Endodermal cell (in vitro differentiated cells): ENCODE data around the gene AGFG1. TPM values are rescaled to one million over a fixed set of nuclear protein-coding genes. Genes with fewer than 3 reads are reported as not detected.

Source experiments
- DNase-seq: peaks from one replicate; pipeline ENCODE4 v3.0.0-alpha.2; 2017
- H3K27ac ChIP-seq: 2 replicates; pipeline ENCODE4 v1.5.1; 2013; ENCODE audit warnings: mild to moderate bottlenecking, low read depth, low read length, moderate library complexity
- H3K27me3 ChIP-seq: 2 replicates; pipeline ENCODE4 v1.6.1; 2013; ENCODE audit warnings: mild to moderate bottlenecking, low read length, moderate library complexity; ENCODE audit not compliant: insufficient read depth, control insufficient read depth, poor library complexity, severe bottlenecking
- H3K36me3 ChIP-seq: 2 replicates; pipeline ENCODE4 v1.7.0; 2013; ENCODE audit warnings: mild to moderate bottlenecking, low read length, moderate library complexity; ENCODE audit not compliant: control insufficient read depth, insufficient read depth
- H3K4me1 ChIP-seq: one replicate; pipeline ENCODE4 v1.7.0; 2013; ENCODE audit warnings: low read length; ENCODE audit not compliant: control insufficient read depth, insufficient read depth
- H3K4me3 ChIP-seq: 2 replicates; pipeline ENCODE4 v1.5.1; 2013; ENCODE audit warnings: mild to moderate bottlenecking, low read length, moderate library complexity
- H3K9ac ChIP-seq: 2 replicates; pipeline ENCODE4 v1.6.1; 2013; ENCODE audit warnings: mild to moderate bottlenecking, low read length, moderate library complexity; ENCODE audit not compliant: poor library complexity, severe bottlenecking; ENCODE audit errors: extremely low read depth
- H3K9me3 ChIP-seq: 2 replicates; pipeline ENCODE4 v1.6.1; 2013; ENCODE audit warnings: mild to moderate bottlenecking, low read length, moderate library complexity; ENCODE audit not compliant: control insufficient read depth
- H3K27ac Mint-ChIP-seq: 2 replicates; pipeline ENCODE4 v1.8.0; 2020; ENCODE audit warnings: mixed read lengths
- H3K27me3 Mint-ChIP-seq: 2 replicates; pipeline ENCODE4 v1.8.0; 2021; ENCODE audit warnings: mild to moderate bottlenecking, mixed read lengths; ENCODE audit not compliant: insufficient read depth
- H3K36me3 Mint-ChIP-seq: 2 replicates; pipeline ENCODE4 v1.8.0; 2020; ENCODE audit warnings: low read depth, mixed read lengths
- H3K4me1 Mint-ChIP-seq: 2 replicates; pipeline ENCODE4 v1.8.0; 2020; ENCODE audit warnings: mixed read lengths
- H3K4me3 Mint-ChIP-seq: 2 replicates; pipeline ENCODE4 v1.8.0; 2020; ENCODE audit warnings: mild to moderate bottlenecking, moderate library complexity, mixed read lengths
- H3K9me3 Mint-ChIP-seq: 2 replicates; pipeline ENCODE4 v1.8.0; 2020; ENCODE audit warnings: mild to moderate bottlenecking, mixed read lengths
- WGBS, 2 experiments: methylation state at CpG; one replicate each; pipeline versions ENCODE4 v1.1.5 to v1.1.7; 2013; ENCODE audit warnings: missing lambda C conversion rate in 2 of 2, mixed read lengths in 1 of 2; ENCODE audit not compliant: insufficient coverage in 1 of 2, insufficient read length in 1 of 2; 5-methylcytosine and 5-hydroxymethylcytosine counted together
- total RNA-seq, 2 donors: library from RNA; stranded (reverse); fragmentation: NEBNext Ultra II Directional in 1 of 2; extraction: Animal tissue kit (Norgen Biotek cat#: 25700) in 1 of 2; gene quantifications; 2 replicates in 1 of 2; 3 replicates in 1 of 2; pipeline ENCODE4 v1.2.1, GENCODE V29; 2021
- TF ChIP-seq, protein P1 (sequence below): fragments of 200-600 bp; sonication (generic); conservative IDR thresholded peaks from 2 replicates; pipeline ENCODE4 v1.5.0; 2021; ENCODE audit warnings: antibody characterized with exemption, mild to moderate bottlenecking

Gene AGFG1
- total RNA-seq, 2 donors from 2014 or later = 90.3 to 92.0 TPM

DNA sequence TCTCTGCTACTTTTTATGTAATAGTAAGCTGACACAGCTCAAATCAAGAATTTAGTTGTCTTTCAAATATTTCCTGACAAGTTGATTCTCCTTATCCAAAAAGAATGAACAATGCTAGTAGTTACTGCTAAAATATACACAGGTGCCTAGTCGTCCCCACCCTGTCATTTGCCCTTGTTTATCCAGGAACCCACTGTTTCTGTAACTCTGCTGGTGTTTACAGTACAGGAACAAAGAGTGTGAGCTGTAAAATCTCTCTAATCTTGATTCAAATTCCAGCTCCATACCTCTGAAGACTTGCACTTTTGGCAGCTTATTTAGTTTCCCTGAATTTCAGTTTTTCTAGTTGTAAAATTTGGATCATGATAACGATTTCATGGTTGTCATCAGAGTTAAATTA lies 105.6 kb downstream of the AGFG1 start:
- H3K9me3 ChIP-seq = peaks cover 16% of the 10 kb centered on the region
- H3K27me3 ChIP-seq = no peaks in the 10 kb centered on the region
- peak overlapping the region; percentile 18 for H3K9ac ChIP-seq
- no peak overlapping the region for H3K27ac ChIP-seq
- Mint-ChIP-seq H3K4me1 (peaks cover 20% of the 10 kb centered on the region), H3K9me3 (peaks cover 9% of the 10 kb centered on the region), H3K27me3 (no peaks in the 10 kb centered on the region), H3K27ac (peak overlapping the region; percentile 20), H3K4me3 (no peak overlapping the region), H3K36me3 (no peaks in the 10 kb centered on the region)
- WGBS, 2 experiments = 60 to 75% methylated on average over 1 to 2 of the region's 2 CpGs
- TF ChIP-seq, protein P1, sequence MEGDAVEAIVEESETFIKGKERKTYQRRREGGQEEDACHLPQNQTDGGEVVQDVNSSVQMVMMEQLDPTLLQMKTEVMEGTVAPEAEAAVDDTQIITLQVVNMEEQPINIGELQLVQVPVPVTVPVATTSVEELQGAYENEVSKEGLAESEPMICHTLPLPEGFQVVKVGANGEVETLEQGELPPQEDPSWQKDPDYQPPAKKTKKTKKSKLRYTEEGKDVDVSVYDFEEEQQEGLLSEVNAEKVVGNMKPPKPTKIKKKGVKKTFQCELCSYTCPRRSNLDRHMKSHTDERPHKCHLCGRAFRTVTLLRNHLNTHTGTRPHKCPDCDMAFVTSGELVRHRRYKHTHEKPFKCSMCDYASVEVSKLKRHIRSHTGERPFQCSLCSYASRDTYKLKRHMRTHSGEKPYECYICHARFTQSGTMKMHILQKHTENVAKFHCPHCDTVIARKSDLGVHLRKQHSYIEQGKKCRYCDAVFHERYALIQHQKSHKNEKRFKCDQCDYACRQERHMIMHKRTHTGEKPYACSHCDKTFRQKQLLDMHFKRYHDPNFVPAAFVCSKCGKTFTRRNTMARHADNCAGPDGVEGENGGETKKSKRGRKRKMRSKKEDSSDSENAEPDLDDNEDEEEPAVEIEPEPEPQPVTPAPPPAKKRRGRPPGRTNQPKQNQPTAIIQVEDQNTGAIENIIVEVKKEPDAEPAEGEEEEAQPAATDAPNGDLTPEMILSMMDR = no peak
- peak overlapping the region; percentile 64 for H3K4me3 ChIP-seq
- H3K4me1 ChIP-seq = peaks cover 8% of the 10 kb centered on the region
- no peaks in the 10 kb centered on the region for H3K36me3 ChIP-seq
- no peak for DNase-seq

DNA sequence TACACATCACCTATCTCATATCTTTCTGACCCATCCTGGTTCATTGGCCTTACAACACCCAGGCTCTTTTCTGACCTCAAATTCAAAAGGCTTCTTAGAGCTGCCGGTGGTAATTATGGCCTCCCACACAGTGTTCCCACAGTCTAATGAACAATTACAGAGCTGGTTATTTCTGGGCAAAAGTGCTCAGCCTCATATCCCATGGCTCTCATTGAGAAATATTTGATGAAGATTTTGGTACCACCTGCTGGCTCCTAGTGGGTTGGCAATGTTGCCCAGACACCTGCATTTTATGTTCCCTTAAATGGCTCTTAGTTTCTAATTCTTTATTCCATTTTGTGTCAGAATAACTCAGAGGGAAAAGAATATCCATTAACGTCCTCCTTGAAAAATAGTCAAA lies 106.7 kb downstream of the AGFG1 start:
- Mint-ChIP-seq H3K4me1 (peaks cover 20% of the 10 kb centered on the region), H3K27ac (no peak overlapping the region), H3K9me3 (peaks cover 19% of the 10 kb centered on the region), H3K4me3 (no peak overlapping the region), H3K36me3 (no peaks in the 10 kb centered on the region), H3K27me3 (no peaks in the 10 kb centered on the region)
- Histone ChIP-seq H3K27ac (no peak overlapping the region), H3K9ac (no peak overlapping the region), H3K9me3 (peaks cover 25% of the 10 kb centered on the region), H3K27me3 (no peaks in the 10 kb centered on the region), H3K36me3 (no peaks in the 10 kb centered on the region), H3K4me1 (peaks cover 8% of the 10 kb centered on the region), H3K4me3 (no peak overlapping the region)
- WGBS, 2 experiments = 83 to 91% methylated on average over 1 to 2 of the region's 2 CpGs
- no peak for DNase-seq
- TF ChIP-seq, protein P1 = no peak

DNA sequence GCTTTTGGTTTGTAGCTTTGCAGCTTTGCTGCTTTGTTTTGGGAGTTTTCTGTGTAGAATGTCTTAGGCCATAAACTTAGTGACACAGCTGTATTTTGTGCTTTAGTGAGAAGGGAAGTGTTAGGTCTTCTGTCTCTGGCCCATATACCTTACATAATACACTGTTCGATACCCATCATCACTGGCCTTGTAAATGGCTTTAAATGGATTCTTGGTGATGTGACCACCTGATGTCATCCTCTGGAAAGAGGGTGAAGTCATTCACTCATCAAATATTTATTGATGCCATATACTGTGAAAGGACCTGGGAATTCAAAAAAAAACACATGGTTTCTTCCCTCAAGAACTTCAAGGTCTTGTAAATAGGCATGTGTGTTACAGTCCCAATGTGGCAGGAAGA lies 107.8 kb downstream of the AGFG1 start:
- Mint-ChIP-seq H3K27ac (no peak overlapping the region), H3K9me3 (peaks cover 20% of the 10 kb centered on the region), H3K36me3 (no peaks in the 10 kb centered on the region), H3K4me3 (no peak overlapping the region), H3K4me1 (peaks cover 20% of the 10 kb centered on the region), H3K27me3 (no peaks in the 10 kb centered on the region)
- H3K4me3 ChIP-seq = no peak overlapping the region
- H3K9me3 ChIP-seq = peaks cover 25% of the 10 kb centered on the region
- no CpG with 5 or more reads among the region's 1 CpG for WGBS, 2 experiments
- no peaks in the 10 kb centered on the region for H3K36me3 ChIP-seq
- no peak overlapping the region for H3K27ac ChIP-seq
- TF ChIP-seq, protein P1 = no peak
- no peaks in the 10 kb centered on the region for H3K27me3 ChIP-seq
- H3K9ac ChIP-seq = no peak overlapping the region
- peaks cover 8% of the 10 kb centered on the region for H3K4me1 ChIP-seq
- DNase-seq = no peak
